ENCODE data around the gene RIC1. TPM values are rescaled to one million over a fixed set of nuclear protein-coding genes. Genes with fewer than 3 reads are reported as not detected.
"Not testable (repeated sequence)": the region's sequence is repeated elsewhere in the genome, so short reads cannot be mapped to it uniquely, and the experiment has no call there.

Gene RIC1
- total RNA-seq, 1 experiment from 2014 or later: 25.5 TPM

GRCh38 chr9:5580650-5581049 is 48.3 kb upstream of the RIC1 start:
- BruUV-seq (replicated peaks): no TSS peak
- H4K20me1 ChIP-seq (ENCODE audit: insufficient read depth): no peaks in the 10 kb centered on the region
- no peak overlapping the region for H3K4me3 ChIP-seq (replicated peaks in 1 of 2; ENCODE audit: low read depth in 1 of 2, low read length in 2 of 2)
- H3K9me2 ChIP-seq (ENCODE audit: insufficient read depth): no peaks in the 10 kb centered on the region
- DNase-seq (ENCODE audit: low read depth, low spot score) (no peak), ATAC-seq (no peak)
- RAD21 ChIA-PET (ENCODE audit: low non-redundant PET in 1 of 2, low total read pairs in 2 of 2, uncharacterized antibody in 2 of 2, unreplicated experiment in 2 of 2): no interaction called here
- POLR2A ChIA-PET: no interaction called here
- no peak overlapping the region for H3K27ac ChIP-seq (ENCODE audit: low read depth, low read length)
- H3K4me1 ChIP-seq (ENCODE audit: control insufficient read depth in 1 of 2, insufficient read depth in 2 of 2, low read length in 2 of 2): no peaks in the 10 kb centered on the region
- no peak overlapping the region for H3K4me2 ChIP-seq (ENCODE audit: low read length)
- H3K36me3 ChIP-seq (ENCODE audit: control insufficient read depth in 1 of 2, insufficient read depth in 2 of 2, low read length in 2 of 2): no peaks in the 10 kb centered on the region
- no peak for TF ChIP-seq ZBTB33 (IDR thresholded peaks at IDR 0.05; ENCODE audit: extremely low read depth, insufficient replicate concordance, low read length)
- CTCF ChIA-PET: no interaction called here
- H3K27me3 ChIP-seq (ENCODE audit: insufficient read depth, low read length): no peaks in the 10 kb centered on the region
- no peak overlapping the region for H2AFZ ChIP-seq (ENCODE audit: low read depth, low read length, poor library complexity, severe bottlenecking)
- intact Hi-C loops (cut with micrococcal nuclease): no loop called here
- H3K9me3 ChIP-seq (ENCODE audit: control insufficient read depth in 1 of 2, insufficient read depth in 1 of 2, low read depth in 1 of 2, low read length in 2 of 2): no peaks in the 10 kb centered on the region
- H3K79me2 ChIP-seq (ENCODE audit: insufficient read depth, low read length): no peaks in the 10 kb centered on the region
- H3K9ac ChIP-seq (ENCODE audit: low read length): no peak overlapping the region

GRCh38 chr9:5581706-5582105 is 47.2 kb upstream of the RIC1 start:
- intact Hi-C loops (cut with micrococcal nuclease); DNase-seq (ENCODE audit: low read depth, low spot score); H3K4me2 ChIP-seq (ENCODE audit: low read length); H3K27ac ChIP-seq (ENCODE audit: low read depth, low read length); H4K20me1 ChIP-seq (ENCODE audit: insufficient read depth); H3K9me3 ChIP-seq (ENCODE audit: control insufficient read depth in 1 of 2, insufficient read depth in 1 of 2, low read depth in 1 of 2, low read length in 2 of 2); POLR2A ChIA-PET; RAD21 ChIA-PET (ENCODE audit: low non-redundant PET in 1 of 2, low total read pairs in 2 of 2, uncharacterized antibody in 2 of 2, unreplicated experiment in 2 of 2); H3K27me3 ChIP-seq (ENCODE audit: insufficient read depth, low read length); H3K36me3 ChIP-seq (ENCODE audit: control insufficient read depth in 1 of 2, insufficient read depth in 2 of 2, low read length in 2 of 2); CTCF ChIA-PET; ATAC-seq; H3K9me2 ChIP-seq (ENCODE audit: insufficient read depth); H3K9ac ChIP-seq (ENCODE audit: low read length); BruUV-seq (replicated peaks); H3K4me3 ChIP-seq (replicated peaks in 1 of 2; ENCODE audit: low read depth in 1 of 2, low read length in 2 of 2); H3K79me2 ChIP-seq (ENCODE audit: insufficient read depth, low read length); H3K4me1 ChIP-seq (ENCODE audit: control insufficient read depth in 1 of 2, insufficient read depth in 2 of 2, low read length in 2 of 2); H2AFZ ChIP-seq (ENCODE audit: low read depth, low read length, poor library complexity, severe bottlenecking): not testable (repeated sequence)

Measured in HCT116 (cell line).